GM23338 (cell line): Measurements from ENCODE around the gene MTCL1. TPM values are rescaled to one million over a fixed set of nuclear protein-coding genes. Genes with fewer than 3 reads are reported as not detected.

Experiments
- ATAC-seq: fragments of 200-7000 bp; cut with Tn5 transposase; 3 replicates; pipeline ENCODE4 v1.9.1; 2020
- DNase-seq: peaks from one replicate; pipeline ENCODE4 v3.0.0-alpha.2; 2015; ENCODE audit warnings: low spot score
- H2AFZ ChIP-seq: fragments of 200-600 bp; sonication (generic); 2 replicates; pipeline ENCODE4 v1.8.0; 2016; ENCODE audit warnings: antibody characterized with exemption, mild to moderate bottlenecking, moderate library complexity
- H3F3A ChIP-seq: fragments of 200-600 bp; sonication (generic); replicated peaks from 2 replicates; pipeline ENCODE4 v1.8.0; 2017; ENCODE audit warnings: antibody characterized with exemption, mixed run types, low read depth
- H3K27ac ChIP-seq: fragments of 200-600 bp; sonication (generic); 2 replicates; pipeline ENCODE4 v1.6.1; 2016; ENCODE audit warnings: low read depth
- H3K27me3 ChIP-seq: fragments of 200-600 bp; sonication (generic); 2 replicates; pipeline ENCODE4 v1.8.0; 2016; ENCODE audit warnings: mild to moderate bottlenecking, mixed run types, moderate library complexity; ENCODE audit not compliant: insufficient read depth
- H3K36me3 ChIP-seq: fragments of 200-600 bp; sonication (generic); 2 replicates; pipeline ENCODE4 v1.8.0; 2016; ENCODE audit warnings: mild to moderate bottlenecking; ENCODE audit not compliant: insufficient read depth
- H3K4me1 ChIP-seq: fragments of 200-600 bp; sonication (generic); 2 replicates; pipeline ENCODE4 v1.8.0; 2016; ENCODE audit warnings: mild to moderate bottlenecking, moderate library complexity; ENCODE audit not compliant: insufficient read depth
- H3K4me2 ChIP-seq: fragments of 200-600 bp; sonication (generic); 2 replicates; pipeline ENCODE4 v1.7.1; 2017; ENCODE audit warnings: mixed run types
- H3K4me3 ChIP-seq: fragments of 200-600 bp; sonication (generic); 2 replicates; pipeline ENCODE4 v1.6.1; 2016; ENCODE audit warnings: mixed run types
- H3K79me2 ChIP-seq: fragments of 200-600 bp; sonication (generic); replicated peaks from 2 replicates; pipeline ENCODE4 v1.8.0; 2017; ENCODE audit warnings: mild to moderate bottlenecking; ENCODE audit not compliant: insufficient read depth
- H3K9me2 ChIP-seq: fragments of 200-600 bp; sonication (generic); 2 replicates; pipeline ENCODE4 v1.8.0; 2017; ENCODE audit not compliant: insufficient read depth
- H4K20me1 ChIP-seq: fragments of 200-600 bp; sonication (generic); replicated peaks from 2 replicates; pipeline ENCODE4 v1.8.0; 2017; ENCODE audit warnings: mild to moderate bottlenecking; ENCODE audit not compliant: insufficient read depth
- H3K27ac Mint-ChIP-seq: 2 replicates; pipeline ENCODE4 v1.8.0; 2020; ENCODE audit warnings: inconsistent platforms, mild to moderate bottlenecking, moderate library complexity, mixed read lengths
- H3K27me3 Mint-ChIP-seq: 3 replicates; pipeline ENCODE4 v1.8.0; 2022; ENCODE audit warnings: low read depth, mild to moderate bottlenecking, moderate library complexity, mixed read lengths, inconsistent platforms; ENCODE audit not compliant: insufficient read depth, poor library complexity
- H3K36me3 Mint-ChIP-seq: 3 replicates; pipeline ENCODE4 v1.8.0; 2021; ENCODE audit warnings: low read depth, mild to moderate bottlenecking, inconsistent platforms, moderate library complexity, mixed read lengths
- H3K4me1 Mint-ChIP-seq: 3 replicates; pipeline ENCODE4 v1.8.0; 2020; ENCODE audit warnings: mild to moderate bottlenecking, inconsistent platforms, mixed read lengths
- H3K4me3 Mint-ChIP-seq: 3 replicates; pipeline ENCODE4 v1.8.0; 2021; ENCODE audit warnings: moderate library complexity, mild to moderate bottlenecking, inconsistent platforms, mixed read lengths
- H3K9me3 Mint-ChIP-seq: 3 replicates; pipeline ENCODE4 v1.8.0; 2020; ENCODE audit warnings: moderate library complexity, mild to moderate bottlenecking, inconsistent platforms, mixed read lengths
- CREB1 ChIP-seq: fragments of 250-450 bp; sonication (Bioruptor Pico); IDR thresholded peaks from 2 replicates; pipeline ENCODE4 v1.5.0; 2020; ENCODE audit warnings: low read depth, mild to moderate bottlenecking, moderate library complexity
- EZH2 ChIP-seq: fragments of 200-600 bp; sonication (generic); IDR thresholded peaks from one replicate; pipeline ENCODE4 v1.8.0; 2017; ENCODE audit warnings: antibody characterized with exemption, mild to moderate bottlenecking, low read depth; ENCODE audit not compliant: unreplicated experiment
- EZH2phosphoT487 ChIP-seq: fragments of 200-600 bp; sonication (generic); IDR thresholded peaks from one replicate; pipeline ENCODE4 v1.8.1; 2018; ENCODE audit warnings: antibody characterized with exemption; ENCODE audit not compliant: unreplicated experiment
- JUNB ChIP-seq: IDR thresholded peaks from one replicate; pipeline ENCODE4 v1.6.1; 2016; ENCODE audit warnings: antibody characterized with exemption; ENCODE audit not compliant: unreplicated experiment
- NANOG ChIP-seq: IDR thresholded peaks from 2 replicates; pipeline ENCODE4 v1.6.1; 2016; ENCODE audit warnings: antibody characterized with exemption, borderline replicate concordance
- POLR2AphosphoS5 ChIP-seq: IDR thresholded peaks from 2 replicates; pipeline ENCODE4 v1.6.1; 2016; ENCODE audit warnings: antibody characterized with exemption, low read depth
- STAT1 ChIP-seq: IDR thresholded peaks from one replicate; pipeline ENCODE4 v1.6.1; 2016; ENCODE audit warnings: antibody characterized with exemption; ENCODE audit not compliant: unreplicated experiment
- ZNF114 ChIP-seq: fragments of 250-450 bp; sonication (Bioruptor Pico); IDR thresholded peaks from 2 replicates; pipeline ENCODE4 v1.5.0; 2020; ENCODE audit warnings: mild to moderate bottlenecking, moderate library complexity
- ZNF331 ChIP-seq: fragments of 250-450 bp; sonication (Bioruptor Pico); IDR thresholded peaks from 2 replicates; pipeline ENCODE4 v1.5.0; 2020; ENCODE audit warnings: low read depth, mild to moderate bottlenecking, moderate library complexity
- polyA plus RNA-seq: library from polyadenylated mRNA; unstranded; fragments of >200 nt; fragmentation: Nextera tagmentation; extraction: Ambion mirVana; gene quantifications from 2 replicates; pipeline ENCODE4 v1.2.1, GENCODE V29; 2016
- total RNA-seq: library from RNA; depleted of rRNA; stranded (reverse); fragments of >200 nt; shearing (Covaris generic); gene quantifications from 2 replicates; pipeline ENCODE4 v1.2.3, GENCODE V29; 2014
- TF ChIP-seq, protein P1 (sequence below), 2 experiments: fragments of 200-600 bp in 1 of 2; sonication (generic) in 1 of 2; conservative IDR thresholded peaks; 2 replicates each; pipeline versions ENCODE4 v1.5.1 to v1.6.1; 2016 to 2017; ENCODE audit warnings: antibody characterized with exemption in 2 of 2, low read depth in 2 of 2, mild to moderate bottlenecking in 2 of 2, moderate library complexity in 1 of 2
- TF ChIP-seq, protein P2 (sequence below): IDR thresholded peaks from one replicate; pipeline ENCODE4 v1.6.1; 2018; ENCODE audit warnings: antibody characterized with exemption; ENCODE audit not compliant: unreplicated experiment
- TF ChIP-seq, protein P3 (sequence below): fragments of 250-450 bp; sonication (Bioruptor Pico); IDR thresholded peaks from 2 replicates; pipeline ENCODE4 v1.5.0; 2020; ENCODE audit warnings: mild to moderate bottlenecking, moderate library complexity
- TF ChIP-seq, protein P4 (sequence below): IDR thresholded peaks from 2 replicates; pipeline ENCODE4 v1.6.1; 2016; ENCODE audit warnings: antibody characterized with exemption

Gene MTCL1
- total and polyA plus RNA-seq, 2 experiments from 2014 or later: 14.4 to 45.0 TPM

- peaks cover 57% of the 10 kb centered on the region for H3K4me1 ChIP-seq
- no peak overlapping the region for H2AFZ ChIP-seq
- H3K36me3 ChIP-seq: no peaks in the 10 kb centered on the region; the same call in 1 of the 2 replicates
- H3K36me3 Mint-ChIP-seq: peaks cover 54% of the 10 kb centered on the region
- H3K4me1 Mint-ChIP-seq: peaks cover 69% of the 10 kb centered on the region
- peaks cover 9% of the 10 kb centered on the region for H3K27me3 Mint-ChIP-seq
- H3K9me2 ChIP-seq: no peaks in the 10 kb centered on the region
- H3K4me3 ChIP-seq: no peak overlapping the region
- TF ChIP-seq, protein P1, sequence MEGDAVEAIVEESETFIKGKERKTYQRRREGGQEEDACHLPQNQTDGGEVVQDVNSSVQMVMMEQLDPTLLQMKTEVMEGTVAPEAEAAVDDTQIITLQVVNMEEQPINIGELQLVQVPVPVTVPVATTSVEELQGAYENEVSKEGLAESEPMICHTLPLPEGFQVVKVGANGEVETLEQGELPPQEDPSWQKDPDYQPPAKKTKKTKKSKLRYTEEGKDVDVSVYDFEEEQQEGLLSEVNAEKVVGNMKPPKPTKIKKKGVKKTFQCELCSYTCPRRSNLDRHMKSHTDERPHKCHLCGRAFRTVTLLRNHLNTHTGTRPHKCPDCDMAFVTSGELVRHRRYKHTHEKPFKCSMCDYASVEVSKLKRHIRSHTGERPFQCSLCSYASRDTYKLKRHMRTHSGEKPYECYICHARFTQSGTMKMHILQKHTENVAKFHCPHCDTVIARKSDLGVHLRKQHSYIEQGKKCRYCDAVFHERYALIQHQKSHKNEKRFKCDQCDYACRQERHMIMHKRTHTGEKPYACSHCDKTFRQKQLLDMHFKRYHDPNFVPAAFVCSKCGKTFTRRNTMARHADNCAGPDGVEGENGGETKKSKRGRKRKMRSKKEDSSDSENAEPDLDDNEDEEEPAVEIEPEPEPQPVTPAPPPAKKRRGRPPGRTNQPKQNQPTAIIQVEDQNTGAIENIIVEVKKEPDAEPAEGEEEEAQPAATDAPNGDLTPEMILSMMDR (conservative IDR thresholded peaks at IDR 0.05; ENCODE audit: low read depth in 2 of 2): no peak
- no peak for TF ChIP-seq ZNF114 (CRISPR knock-in tag)
- TF ChIP-seq, protein P2, sequence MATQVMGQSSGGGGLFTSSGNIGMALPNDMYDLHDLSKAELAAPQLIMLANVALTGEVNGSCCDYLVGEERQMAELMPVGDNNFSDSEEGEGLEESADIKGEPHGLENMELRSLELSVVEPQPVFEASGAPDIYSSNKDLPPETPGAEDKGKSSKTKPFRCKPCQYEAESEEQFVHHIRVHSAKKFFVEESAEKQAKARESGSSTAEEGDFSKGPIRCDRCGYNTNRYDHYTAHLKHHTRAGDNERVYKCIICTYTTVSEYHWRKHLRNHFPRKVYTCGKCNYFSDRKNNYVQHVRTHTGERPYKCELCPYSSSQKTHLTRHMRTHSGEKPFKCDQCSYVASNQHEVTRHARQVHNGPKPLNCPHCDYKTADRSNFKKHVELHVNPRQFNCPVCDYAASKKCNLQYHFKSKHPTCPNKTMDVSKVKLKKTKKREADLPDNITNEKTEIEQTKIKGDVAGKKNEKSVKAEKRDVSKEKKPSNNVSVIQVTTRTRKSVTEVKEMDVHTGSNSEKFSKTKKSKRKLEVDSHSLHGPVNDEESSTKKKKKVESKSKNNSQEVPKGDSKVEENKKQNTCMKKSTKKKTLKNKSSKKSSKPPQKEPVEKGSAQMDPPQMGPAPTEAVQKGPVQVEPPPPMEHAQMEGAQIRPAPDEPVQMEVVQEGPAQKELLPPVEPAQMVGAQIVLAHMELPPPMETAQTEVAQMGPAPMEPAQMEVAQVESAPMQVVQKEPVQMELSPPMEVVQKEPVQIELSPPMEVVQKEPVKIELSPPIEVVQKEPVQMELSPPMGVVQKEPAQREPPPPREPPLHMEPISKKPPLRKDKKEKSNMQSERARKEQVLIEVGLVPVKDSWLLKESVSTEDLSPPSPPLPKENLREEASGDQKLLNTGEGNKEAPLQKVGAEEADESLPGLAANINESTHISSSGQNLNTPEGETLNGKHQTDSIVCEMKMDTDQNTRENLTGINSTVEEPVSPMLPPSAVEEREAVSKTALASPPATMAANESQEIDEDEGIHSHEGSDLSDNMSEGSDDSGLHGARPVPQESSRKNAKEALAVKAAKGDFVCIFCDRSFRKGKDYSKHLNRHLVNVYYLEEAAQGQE: no peak
- TF ChIP-seq, protein P3, sequence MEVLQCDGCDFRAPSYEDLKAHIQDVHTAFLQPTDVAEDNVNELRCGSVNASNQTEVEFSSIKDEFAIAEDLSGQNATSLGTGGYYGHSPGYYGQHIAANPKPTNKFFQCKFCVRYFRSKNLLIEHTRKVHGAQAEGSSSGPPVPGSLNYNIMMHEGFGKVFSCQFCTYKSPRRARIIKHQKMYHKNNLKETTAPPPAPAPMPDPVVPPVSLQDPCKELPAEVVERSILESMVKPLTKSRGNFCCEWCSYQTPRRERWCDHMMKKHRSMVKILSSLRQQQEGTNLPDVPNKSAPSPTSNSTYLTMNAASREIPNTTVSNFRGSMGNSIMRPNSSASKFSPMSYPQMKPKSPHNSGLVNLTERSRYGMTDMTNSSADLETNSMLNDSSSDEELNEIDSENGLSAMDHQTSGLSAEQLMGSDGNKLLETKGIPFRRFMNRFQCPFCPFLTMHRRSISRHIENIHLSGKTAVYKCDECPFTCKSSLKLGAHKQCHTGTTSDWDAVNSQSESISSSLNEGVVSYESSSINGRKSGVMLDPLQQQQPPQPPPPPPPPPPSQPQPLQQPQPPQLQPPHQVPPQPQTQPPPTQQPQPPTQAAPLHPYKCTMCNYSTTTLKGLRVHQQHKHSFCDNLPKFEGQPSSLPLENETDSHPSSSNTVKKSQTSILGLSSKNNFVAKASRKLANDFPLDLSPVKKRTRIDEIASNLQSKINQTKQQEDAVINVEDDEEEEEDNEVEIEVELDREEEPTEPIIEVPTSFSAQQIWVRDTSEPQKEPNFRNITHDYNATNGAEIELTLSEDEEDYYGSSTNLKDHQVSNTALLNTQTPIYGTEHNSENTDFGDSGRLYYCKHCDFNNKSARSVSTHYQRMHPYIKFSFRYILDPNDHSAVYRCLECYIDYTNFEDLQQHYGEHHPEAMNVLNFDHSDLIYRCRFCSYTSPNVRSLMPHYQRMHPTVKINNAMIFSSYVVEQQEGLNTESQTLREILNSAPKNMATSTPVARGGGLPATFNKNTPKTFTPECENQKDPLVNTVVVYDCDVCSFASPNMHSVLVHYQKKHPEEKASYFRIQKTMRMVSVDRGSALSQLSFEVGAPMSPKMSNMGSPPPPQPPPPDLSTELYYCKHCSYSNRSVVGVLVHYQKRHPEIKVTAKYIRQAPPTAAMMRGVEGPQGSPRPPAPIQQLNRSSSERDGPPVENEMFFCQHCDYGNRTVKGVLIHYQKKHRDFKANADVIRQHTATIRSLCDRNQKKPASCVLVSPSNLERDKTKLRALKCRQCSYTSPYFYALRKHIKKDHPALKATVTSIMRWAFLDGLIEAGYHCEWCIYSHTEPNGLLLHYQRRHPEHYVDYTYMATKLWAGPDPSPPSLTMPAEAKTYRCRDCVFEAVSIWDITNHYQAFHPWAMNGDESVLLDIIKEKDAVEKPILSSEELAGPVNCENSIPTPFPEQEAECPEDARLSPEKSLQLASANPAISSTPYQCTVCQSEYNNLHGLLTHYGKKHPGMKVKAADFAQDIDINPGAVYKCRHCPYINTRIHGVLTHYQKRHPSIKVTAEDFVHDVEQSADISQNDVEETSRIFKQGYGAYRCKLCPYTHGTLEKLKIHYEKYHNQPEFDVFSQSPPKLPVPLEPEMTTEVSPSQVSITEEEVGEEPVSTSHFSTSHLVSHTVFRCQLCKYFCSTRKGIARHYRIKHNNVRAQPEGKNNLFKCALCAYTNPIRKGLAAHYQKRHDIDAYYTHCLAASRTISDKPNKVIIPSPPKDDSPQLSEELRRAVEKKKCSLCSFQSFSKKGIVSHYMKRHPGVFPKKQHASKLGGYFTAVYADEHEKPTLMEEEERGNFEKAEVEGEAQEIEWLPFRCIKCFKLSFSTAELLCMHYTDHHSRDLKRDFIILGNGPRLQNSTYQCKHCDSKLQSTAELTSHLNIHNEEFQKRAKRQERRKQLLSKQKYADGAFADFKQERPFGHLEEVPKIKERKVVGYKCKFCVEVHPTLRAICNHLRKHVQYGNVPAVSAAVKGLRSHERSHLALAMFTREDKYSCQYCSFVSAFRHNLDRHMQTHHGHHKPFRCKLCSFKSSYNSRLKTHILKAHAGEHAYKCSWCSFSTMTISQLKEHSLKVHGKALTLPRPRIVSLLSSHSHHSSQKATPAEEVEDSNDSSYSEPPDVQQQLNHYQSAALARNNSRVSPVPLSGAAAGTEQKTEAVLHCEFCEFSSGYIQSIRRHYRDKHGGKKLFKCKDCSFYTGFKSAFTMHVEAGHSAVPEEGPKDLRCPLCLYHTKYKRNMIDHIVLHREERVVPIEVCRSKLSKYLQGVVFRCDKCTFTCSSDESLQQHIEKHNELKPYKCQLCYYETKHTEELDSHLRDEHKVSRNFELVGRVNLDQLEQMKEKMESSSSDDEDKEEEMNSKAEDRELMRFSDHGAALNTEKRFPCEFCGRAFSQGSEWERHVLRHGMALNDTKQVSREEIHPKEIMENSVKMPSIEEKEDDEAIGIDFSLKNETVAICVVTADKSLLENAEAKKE: no peak
- TF ChIP-seq EZH2phosphoT487: no peak
- TF ChIP-seq STAT1: no peak
- TF ChIP-seq, protein P4, sequence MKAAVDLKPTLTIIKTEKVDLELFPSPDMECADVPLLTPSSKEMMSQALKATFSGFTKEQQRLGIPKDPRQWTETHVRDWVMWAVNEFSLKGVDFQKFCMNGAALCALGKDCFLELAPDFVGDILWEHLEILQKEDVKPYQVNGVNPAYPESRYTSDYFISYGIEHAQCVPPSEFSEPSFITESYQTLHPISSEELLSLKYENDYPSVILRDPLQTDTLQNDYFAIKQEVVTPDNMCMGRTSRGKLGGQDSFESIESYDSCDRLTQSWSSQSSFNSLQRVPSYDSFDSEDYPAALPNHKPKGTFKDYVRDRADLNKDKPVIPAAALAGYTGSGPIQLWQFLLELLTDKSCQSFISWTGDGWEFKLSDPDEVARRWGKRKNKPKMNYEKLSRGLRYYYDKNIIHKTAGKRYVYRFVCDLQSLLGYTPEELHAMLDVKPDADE: no peak
- no peak for TF ChIP-seq NANOG
- TF ChIP-seq ZNF331 (CRISPR knock-in tag): no peak
- TF ChIP-seq JUNB: no peak
- TF ChIP-seq CREB1 (CRISPR knock-in tag): no peak
- TF ChIP-seq EZH2: no peak
- TF ChIP-seq POLR2AphosphoS5: no peak
- DNase-seq (no peak), ATAC-seq (no peak)
- H3K27ac Mint-ChIP-seq: peak overlapping the region; percentile 42; the same call in 1 of the 2 replicates
- peak overlapping the region; percentile 63 for H3K4me2 ChIP-seq
- no peak overlapping the region; the same call in 1 of the 2 replicates for H3K27ac ChIP-seq
- H3K9me3 Mint-ChIP-seq: no peaks in the 10 kb centered on the region
- no peaks in the 10 kb centered on the region for H4K20me1 ChIP-seq
- no peaks in the 10 kb centered on the region for H3K27me3 ChIP-seq
- H3K79me2 ChIP-seq: peaks cover 48% of the 10 kb centered on the region
- H3K4me3 Mint-ChIP-seq: peak overlapping the region; percentile 13; the same call in 1 of the 3 replicates
- H3F3A ChIP-seq: no peaks in the 10 kb centered on the region
These were observed 13.1 kb downstream of the MTCL1 start for GRCh38 chr18:8718401-8718913.
